Measurements from ENCODE around the gene SDE2. TPM values are rescaled to one million over a fixed set of nuclear protein-coding genes. Genes with fewer than 3 reads are reported as not detected.

Gene SDE2
- total and polyA plus RNA-seq, 2 donors (not counting 1 experiment from before 2014, with no cell fraction given): 10.0 to 26.0 TPM

GRCh38 chr1:225987491-225988316 is 11.4 kb downstream of the SDE2 start:
- DNase-seq (peak; percentile 61), ATAC-seq (ENCODE audit: low read depth) (peak; percentile 67)
- intact Hi-C loops (cut with micrococcal nuclease): loop anchor here (1.0 kb wide), 1 partner anchor 12 kb away; the partner anchor contains the start of gene SDE2
- no peaks in the 10 kb centered on the region for H3K27me3 Mint-ChIP-seq
- no peaks in the 10 kb centered on the region for H3K9me3 Mint-ChIP-seq (ENCODE audit: insufficient read depth)
- peaks cover 16 to 79% of the 10 kb centered on the region in 2 experiments for H3K36me3 ChIP-seq (replicated peaks in 1 of 2; ENCODE audit: control extremely low read depth in 1 of 2, control insufficient read depth in 1 of 2, extremely low read depth in 1 of 2, insufficient read depth in 2 of 2, low read length in 1 of 2)
- H2AFZ ChIP-seq (ENCODE audit: insufficient read depth, low read depth, low read length, poor library complexity, severe bottlenecking): no peak overlapping the region
- H3K27ac Mint-ChIP-seq: peak overlapping the region; percentile 37
- WGBS (ENCODE audit: insufficient coverage): 92% methylated on average over 6 of the region's 7 CpGs
- H3K27ac ChIP-seq (ENCODE audit: low read length in 2 of 2): no peak overlapping the region
- no peak overlapping the region for H3K9ac ChIP-seq (ENCODE audit: low read length)
- H3K4me3 Mint-ChIP-seq: no peak overlapping the region
- no peak overlapping the region for H3K4me2 ChIP-seq (replicated peaks; ENCODE audit: low read depth, low read length, poor library complexity, severe bottlenecking)
- no peaks in the 10 kb centered on the region for H3K27me3 ChIP-seq (replicated peaks in 1 of 4; ENCODE audit: control extremely low read depth in 1 of 4, control insufficient read depth in 3 of 4, insufficient read depth in 4 of 4, low read length in 3 of 4)
- POLR2A ChIA-PET: interaction anchor here (0.6 to 1.7 kb wide), 5 partner anchors 12 to 196 kb away, joined by 3 to 7 read pairs (median 4); partner anchors contain the start of genes H3-3A and SDE2
- peaks cover 25% of the 10 kb centered on the region for H3K4me1 Mint-ChIP-seq
- peaks cover 36% of the 10 kb centered on the region for H3K79me2 ChIP-seq (ENCODE audit: control insufficient read depth, insufficient read depth, low read length)
- peak; percentile 87 for TF ChIP-seq CTCF (IDR thresholded peaks at IDR 0.05)
- TF ChIP-seq EZH2 (IDR thresholded peaks at IDR 0.05; ENCODE audit: borderline replicate concordance, insufficient read depth, low read depth, low read length, poor library complexity, severe bottlenecking): no peak
- peaks cover 0 to 4% of the 10 kb centered on the region in 2 donors for H3K4me1 ChIP-seq (ENCODE audit: control insufficient read depth in 2 of 2, insufficient read depth in 2 of 2, low read length in 2 of 2)
- CTCF ChIA-PET: interaction anchor here (0.6 to 5.2 kb wide), 48 partner anchors 9 to 668 kb away, joined by 3 to 73 read pairs (median 4); partner anchors contain the start of genes H3-3A, SDE2 and SRP9
- peaks cover 19% of the 10 kb centered on the region for H4K20me1 ChIP-seq (ENCODE audit: control insufficient read depth, insufficient read depth, low read length, poor library complexity, severe bottlenecking)
- H3K4me3 ChIP-seq (ENCODE audit: control extremely low read depth in 1 of 5, extremely low read depth in 1 of 5, insufficient read depth in 1 of 5, low read depth in 2 of 5, low read length in 4 of 5): no peak overlapping the region
- no peaks in the 10 kb centered on the region for H3K9me3 ChIP-seq (ENCODE audit: control extremely low read depth in 1 of 3, control insufficient read depth in 2 of 3, insufficient read depth in 1 of 3, low read length in 2 of 3)

GRCh38 chr1:225981714-225982113 is 17.4 kb downstream of the SDE2 start:
- Histone ChIP-seq H2AFZ (ENCODE audit: insufficient read depth, low read depth, low read length, poor library complexity, severe bottlenecking) (no peak overlapping the region), H3K36me3 (replicated peaks in 1 of 2; ENCODE audit: control extremely low read depth in 1 of 2, control insufficient read depth in 1 of 2, extremely low read depth in 1 of 2, insufficient read depth in 2 of 2, low read length in 1 of 2) (peaks cover 8 to 55% of the 10 kb centered on the region in 2 experiments), H3K4me1 (ENCODE audit: control insufficient read depth in 2 of 2, insufficient read depth in 2 of 2, low read length in 2 of 2) (peaks cover 16 to 17% of the 10 kb centered on the region in 2 donors), H3K9me3 (ENCODE audit: control extremely low read depth in 1 of 3, control insufficient read depth in 2 of 3, insufficient read depth in 1 of 3, low read length in 2 of 3) (no peaks in the 10 kb centered on the region), H3K27me3 (replicated peaks in 1 of 4; ENCODE audit: control extremely low read depth in 1 of 4, control insufficient read depth in 3 of 4, insufficient read depth in 4 of 4, low read length in 3 of 4) (no peaks in the 10 kb centered on the region), H3K4me2 (replicated peaks; ENCODE audit: low read depth, low read length, poor library complexity, severe bottlenecking) (no peak overlapping the region), H3K79me2 (ENCODE audit: control insufficient read depth, insufficient read depth, low read length) (peaks cover 29% of the 10 kb centered on the region), H3K4me3 (ENCODE audit: control extremely low read depth in 1 of 5, extremely low read depth in 1 of 5, insufficient read depth in 1 of 5, low read depth in 2 of 5, low read length in 4 of 5) (no peak overlapping the region), H4K20me1 (ENCODE audit: control insufficient read depth, insufficient read depth, low read length, poor library complexity, severe bottlenecking) (peaks cover 4% of the 10 kb centered on the region), H3K27ac (ENCODE audit: low read length in 2 of 2) (no peak overlapping the region), H3K9ac (ENCODE audit: low read length) (no peak overlapping the region)
- no peak overlapping the region for H3K27ac Mint-ChIP-seq
- peaks cover 26% of the 10 kb centered on the region for H3K4me1 Mint-ChIP-seq
- ChIA-PET CTCF (interaction anchor here (0.7 to 3.9 kb wide), 3 partner anchors 10 to 103 kb away, joined by 3 to 19 read pairs (median 6); no protein-coding TSS in a partner anchor), POLR2A (no interaction called here)
- intact Hi-C loops (cut with micrococcal nuclease): no loop called here
- no peak for TF ChIP-seq CTCF (IDR thresholded peaks at IDR 0.05)
- TF ChIP-seq EZH2 (IDR thresholded peaks at IDR 0.05; ENCODE audit: borderline replicate concordance, insufficient read depth, low read depth, low read length, poor library complexity, severe bottlenecking): no peak
- H3K9me3 Mint-ChIP-seq (ENCODE audit: insufficient read depth): no peaks in the 10 kb centered on the region
- no peak for ATAC-seq (ENCODE audit: low read depth)
- DNase-seq: no peak
- WGBS (ENCODE audit: insufficient coverage): 100% methylated on average over 1 of the region's 3 CpGs
- H3K4me3 Mint-ChIP-seq: no peak overlapping the region
- no peaks in the 10 kb centered on the region for H3K27me3 Mint-ChIP-seq

Data from B cell (primary cell).